PC-9 (cell line): ENCODE results near the gene FNIP2. TPM values are rescaled to one million over a fixed set of nuclear protein-coding genes. Genes with fewer than 3 reads are reported as not detected.

ENCODE experiments used
- BruUV-seq: library from RNA; stranded (reverse); fragments of 400-500 nt; replicated peaks from 2 replicates; lab custom pipeline; 2021; lab: Mats Ljungman, UMichigan
- CTCF ChIA-PET: fragments of 300-600 bp; sonication (Branson Sonifier 250); formaldehyde crosslinking; loops from one replicate; lab custom pipeline; 2022; ENCODE audit warnings: antibody characterized with exemption; lab: Charles Lee
- POLR2A ChIA-PET: fragments of 300-600 bp; sonication (Branson Sonifier 250); formaldehyde crosslinking; loops from one replicate; lab custom pipeline; 2022; ENCODE audit warnings: antibody characterized with exemption; ENCODE audit not compliant: unreplicated experiment; lab: Charles Lee
- DNase-seq, 2 experiments: peaks; one replicate each; pipeline versions ENCODE4 v3.0.0 to v3.0.0-alpha.2; 2015 to 2022; ENCODE audit warnings: mixed read lengths in 1 of 2
- H2AFZ ChIP-seq: fragments of 200-600 bp; sonication (generic); 2 replicates; pipeline ENCODE4 v1.8.1; 2017; ENCODE audit warnings: antibody characterized with exemption
- H3F3A ChIP-seq: fragments of 200-600 bp; sonication (generic); 2 replicates; pipeline ENCODE4 v1.8.1; 2017; ENCODE audit warnings: antibody characterized with exemption, mild to moderate bottlenecking, low read depth; ENCODE audit not compliant: insufficient read depth
- H3K27ac ChIP-seq: fragments of 200-600 bp; sonication (generic); 2 replicates; pipeline ENCODE4 v1.6.1; 2016; ENCODE audit warnings: mixed run types
- H3K27me3 ChIP-seq: fragments of 200-600 bp; sonication (generic); 2 replicates; pipeline ENCODE4 v1.6.1; 2016; ENCODE audit warnings: low read depth, mixed run types; ENCODE audit not compliant: insufficient read depth
- H3K36me3 ChIP-seq: fragments of 200-600 bp; sonication (generic); 2 replicates; pipeline ENCODE4 v1.6.1; 2016; ENCODE audit warnings: low read depth, mixed run types
- H3K4me1 ChIP-seq: fragments of 200-600 bp; sonication (generic); replicated peaks from 2 replicates; pipeline ENCODE4 v1.6.1; 2016; ENCODE audit warnings: mixed run types; ENCODE audit not compliant: insufficient read depth
- H3K4me2 ChIP-seq: fragments of 200-600 bp; sonication (generic); 2 replicates; pipeline ENCODE4 v1.6.1; 2017; ENCODE audit warnings: mixed run types
- H3K4me3 ChIP-seq: fragments of 200-600 bp; sonication (generic); 2 replicates; pipeline ENCODE4 v1.6.1; 2016; ENCODE audit warnings: mixed run types
- H3K79me2 ChIP-seq: fragments of 200-600 bp; sonication (generic); 2 replicates; pipeline ENCODE4 v1.6.1; 2017; ENCODE audit warnings: low read depth, mixed run types
- H3K9me2 ChIP-seq: fragments of 200-600 bp; sonication (generic); 2 replicates; pipeline ENCODE4 v1.8.1; 2017; ENCODE audit warnings: mild to moderate bottlenecking; ENCODE audit not compliant: insufficient read depth
- H3K9me3 ChIP-seq: fragments of 200-600 bp; sonication (generic); 2 replicates; pipeline ENCODE4 v1.8.1; 2016; ENCODE audit warnings: low read depth; ENCODE audit not compliant: insufficient read depth
- H4K20me1 ChIP-seq: fragments of 200-600 bp; sonication (generic); 2 replicates; pipeline ENCODE4 v1.8.1; 2017; ENCODE audit not compliant: insufficient read depth
- CTCF ChIP-seq: fragments of 200-600 bp; sonication (generic); conservative IDR thresholded peaks from 2 replicates; pipeline ENCODE4 v1.6.1; 2017; ENCODE audit warnings: mixed run types, antibody characterized with exemption, mild to moderate bottlenecking, moderate library complexity
- EZH2 ChIP-seq: fragments of 200-600 bp; sonication (generic); IDR thresholded peaks from 2 replicates; pipeline ENCODE4 v1.8.0; 2017; ENCODE audit warnings: antibody characterized with exemption, low read depth
- intact Hi-C: fragments of 100-400 bp; cut with micrococcal nuclease; formaldehyde crosslinking; loops from one replicate; pipeline ENCODE4 v1.10.0; 2022; ENCODE audit not compliant: unreplicated experiment
- total RNA-seq: library from RNA; stranded (reverse); gene quantifications from 2 replicates; pipeline ENCODE4 v1.2.3, GENCODE V29; 2021

Gene FNIP2
- total RNA-seq, 1 experiment from 2014 or later, result 2.5 TPM

- H3K36me3 ChIP-seq, result no peaks in the 10 kb centered on the region
- H3K27me3 ChIP-seq, result no peaks in the 10 kb centered on the region
- H3K9me3 ChIP-seq, result no peaks in the 10 kb centered on the region
- intact Hi-C loops, result no loop called here
- ChIA-PET POLR2A (no interaction called here), CTCF (no interaction called here)
- no peaks in the 10 kb centered on the region for H3F3A ChIP-seq
- TF ChIP-seq CTCF, result no peak
- no peak for TF ChIP-seq EZH2
- H3K4me3 ChIP-seq, result no peak overlapping the region
- no peak for DNase-seq
- no peak overlapping the region for H2AFZ ChIP-seq
- no peaks in the 10 kb centered on the region for H4K20me1 ChIP-seq
- no peak overlapping the region for H3K27ac ChIP-seq
- H3K79me2 ChIP-seq, result no peaks in the 10 kb centered on the region
- H3K9me2 ChIP-seq, result no peaks in the 10 kb centered on the region
- no peak overlapping the region for H3K4me2 ChIP-seq
- BruUV-seq, result no TSS peak
- no peaks in the 10 kb centered on the region for H3K4me1 ChIP-seq
Observed at GRCh38 chr4:158912390-158912789, 143.6 kb downstream of the FNIP2 start.

GRCh38 chr4:158912806-158913205 lies 144.0 kb downstream of the FNIP2 start:
- no peak for DNase-seq
- Histone ChIP-seq H3K79me2 (no peaks in the 10 kb centered on the region), H3K27me3 (no peaks in the 10 kb centered on the region), H3F3A (no peaks in the 10 kb centered on the region), H3K9me3 (no peaks in the 10 kb centered on the region), H3K36me3 (no peaks in the 10 kb centered on the region), H3K4me1 (no peaks in the 10 kb centered on the region), H2AFZ (no peak overlapping the region), H3K4me2 (no peak overlapping the region), H4K20me1 (no peaks in the 10 kb centered on the region), H3K9me2 (no peaks in the 10 kb centered on the region), H3K4me3 (no peak overlapping the region), H3K27ac (no peak overlapping the region)
- ChIA-PET CTCF (no interaction called here), POLR2A (no interaction called here)
- no peak for TF ChIP-seq CTCF
- no peak for TF ChIP-seq EZH2
- no TSS peak for BruUV-seq
- intact Hi-C loops, result no loop called here

- Histone ChIP-seq H3K27me3 (no peaks in the 10 kb centered on the region), H3K4me1 (no peaks in the 10 kb centered on the region), H3K4me3 (no peak overlapping the region), H3K4me2 (no peak overlapping the region), H3K9me2 (no peaks in the 10 kb centered on the region), H2AFZ (no peak overlapping the region), H3K9me3 (no peaks in the 10 kb centered on the region), H3K36me3 (no peaks in the 10 kb centered on the region), H4K20me1 (no peaks in the 10 kb centered on the region), H3K27ac (no peak overlapping the region), H3F3A (no peaks in the 10 kb centered on the region), H3K79me2 (no peaks in the 10 kb centered on the region)
- TF ChIP-seq CTCF (no peak), EZH2 (no peak)
- no peak for DNase-seq
- ChIA-PET CTCF (no interaction called here), POLR2A (no interaction called here)
- BruUV-seq, result no TSS peak
- intact Hi-C loops, result no loop called here
Observed at GRCh38 chr4:158913766-158914165, 144.9 kb downstream of the FNIP2 start.
